B cell (primary cell): ENCODE measurements around the gene AMZ2. TPM values are rescaled to one million over a fixed set of nuclear protein-coding genes. Genes with fewer than 3 reads are reported as not detected.

Experiments used
- ATAC-seq: fragments of 200-7000 bp; cut with Tn5 transposase; one replicate; pipeline ENCODE4 v1.10.0; 2021; ENCODE audit warnings: low read depth, mild to moderate bottlenecking, moderate number of reproducible peaks, moderate library complexity
- CTCF ChIA-PET: fragments of 350-600 bp; sonication (Branson Sonifier 250); formaldehyde crosslinking; loops from one replicate; lab custom pipeline; 2021; ENCODE audit warnings: antibody characterized with exemption, inconsistent platforms; lab: Charles Lee
- POLR2A ChIA-PET: fragments of 350-600 bp; sonication (Branson Sonifier 250); formaldehyde crosslinking; loops from one replicate; lab custom pipeline; 2021; ENCODE audit warnings: antibody characterized with exemption; lab: Charles Lee
- DNase-seq: peaks from one replicate; pipeline ENCODE4 v3.0.0; 2013
- H2AFZ ChIP-seq: 2 replicates; pipeline ENCODE4 v1.6.1; 2012; ENCODE audit warnings: mild to moderate bottlenecking, low read depth, low read length; ENCODE audit not compliant: insufficient read depth, poor library complexity, severe bottlenecking
- H3K27ac ChIP-seq, 2 donors: 1 replicate in 1 of 2; 2 replicates in 1 of 2; pipeline ENCODE4 v1.5.1; 2012 to 2013; ENCODE audit warnings: low read length in 2 of 2, mild to moderate bottlenecking in 2 of 2, moderate library complexity in 1 of 2
- H3K27me3 ChIP-seq, 4 experiments: fragments of 200-600 bp in 1 of 4; sonication (generic) in 1 of 4; replicated peaks in 1 of 4; 1 replicate in 2 of 4; 2 replicates in 2 of 4; pipeline versions ENCODE4 v1.6.1 to v1.7.0; 2013 to 2016; ENCODE audit warnings: low read length in 3 of 4, mild to moderate bottlenecking in 2 of 4, mixed read lengths in 1 of 4, moderate library complexity in 1 of 4; ENCODE audit not compliant: insufficient read depth in 4 of 4, control insufficient read depth in 3 of 4; ENCODE audit errors: control extremely low read depth in 1 of 4
- H3K36me3 ChIP-seq, 2 experiments: replicated peaks in 1 of 2; 1 replicate in 1 of 2; 2 replicates in 1 of 2; pipeline versions ENCODE4 v1.6.1 to v1.7.1; 2013; ENCODE audit warnings: low read length in 1 of 2; ENCODE audit not compliant: insufficient read depth in 2 of 2, control insufficient read depth in 1 of 2; ENCODE audit errors: control extremely low read depth in 1 of 2, extremely low read depth in 1 of 2
- H3K4me1 ChIP-seq, 2 donors: fragments of 200-600 bp in 1 of 2; sonication (generic) in 1 of 2; 1 replicate in 1 of 2; 2 replicates in 1 of 2; pipeline versions ENCODE4 v1.5.1 to v1.6.1; 2013 to 2017; ENCODE audit warnings: low read length in 2 of 2; ENCODE audit not compliant: control insufficient read depth in 2 of 2, insufficient read depth in 2 of 2
- H3K4me2 ChIP-seq: replicated peaks from 2 replicates; pipeline ENCODE3; 2012; ENCODE audit warnings: mild to moderate bottlenecking, low read depth, low read length; ENCODE audit not compliant: poor library complexity, severe bottlenecking
- H3K4me3 ChIP-seq, 5 experiments: fragments of 200-600 bp in 1 of 5; sonication (generic) in 1 of 5; 1 replicate in 3 of 5; 2 replicates in 2 of 5; pipeline versions ENCODE4 v1.5.1 to v1.7.0; 2011 to 2016; ENCODE audit warnings: low read length in 4 of 5, mild to moderate bottlenecking in 4 of 5, low read depth in 2 of 5, control low read depth in 1 of 5, moderate library complexity in 1 of 5; ENCODE audit not compliant: insufficient read depth in 1 of 5; ENCODE audit errors: control extremely low read depth in 1 of 5, extremely low read depth in 1 of 5
- H3K79me2 ChIP-seq: fragments of 200-600 bp; sonication (generic); one replicate; pipeline ENCODE4 v1.6.0; 2016; ENCODE audit warnings: low read length; ENCODE audit not compliant: control insufficient read depth, insufficient read depth
- H3K9ac ChIP-seq: fragments of 200-600 bp; sonication (generic); 2 replicates; pipeline ENCODE4 v1.6.1; 2017; ENCODE audit warnings: mild to moderate bottlenecking, low read length, moderate library complexity
- H3K9me3 ChIP-seq, 3 donors: one replicate each; pipeline versions ENCODE4 v1.6.1 to v1.7.1; 2013; ENCODE audit warnings: low read length in 2 of 3; ENCODE audit not compliant: control insufficient read depth in 2 of 3, insufficient read depth in 1 of 3; ENCODE audit errors: control extremely low read depth in 1 of 3
- H4K20me1 ChIP-seq: 2 replicates; pipeline ENCODE4 v1.6.0; 2012; ENCODE audit warnings: mild to moderate bottlenecking, low read length; ENCODE audit not compliant: insufficient read depth, control insufficient read depth, poor library complexity, severe bottlenecking
- H3K27ac Mint-ChIP-seq: one replicate; pipeline ENCODE4 v1.8.0; 2021; ENCODE audit warnings: mixed read lengths
- H3K27me3 Mint-ChIP-seq: one replicate; pipeline ENCODE4 v1.8.0; 2021; ENCODE audit warnings: mixed read lengths
- H3K4me1 Mint-ChIP-seq: one replicate; pipeline ENCODE4 v1.8.0; 2021; ENCODE audit warnings: mixed read lengths
- H3K4me3 Mint-ChIP-seq: one replicate; pipeline ENCODE4 v1.8.0; 2021; ENCODE audit warnings: mixed read lengths
- H3K9me3 Mint-ChIP-seq: one replicate; pipeline ENCODE4 v1.8.0; 2022; ENCODE audit warnings: mixed read lengths; ENCODE audit not compliant: insufficient read depth
- CTCF ChIP-seq: fragments of 200-600 bp; IDR thresholded peaks from one replicate; pipeline ENCODE4 v1.8.0; 2022; ENCODE audit warnings: antibody characterized with exemption, mild to moderate bottlenecking
- EZH2 ChIP-seq: IDR thresholded peaks from 2 replicates; pipeline ENCODE4 v1.6.1; 2012; ENCODE audit warnings: borderline replicate concordance, low read depth, mild to moderate bottlenecking, moderate library complexity, low read length; ENCODE audit not compliant: insufficient read depth, poor library complexity, severe bottlenecking
- WGBS: methylation state at CpG from one replicate; pipeline ENCODE4 v1.1.5; 2013; ENCODE audit warnings: missing lambda C conversion rate; ENCODE audit not compliant: insufficient coverage; 5-methylcytosine and 5-hydroxymethylcytosine counted together
- intact Hi-C: fragments of 100-400 bp; cut with micrococcal nuclease; formaldehyde crosslinking; loops from one replicate; pipeline ENCODE4 v1.10.0; 2022
- polyA plus RNA-seq: library from polyadenylated mRNA; depleted of rRNA; stranded (reverse); fragments of >200 nt; gene quantifications from 2 replicates; pipeline ENCODE4 v1.2.3, GENCODE V29; 2012
- total RNA-seq, 2 donors: library from RNA; stranded (reverse); fragments of 120-200 nt in 1 of 2; gene quantifications; 1 replicate in 1 of 2; 2 replicates in 1 of 2; pipeline versions ENCODE4 v1.2.3 to v1.2.4, GENCODE V29; 2013 to 2022

Gene AMZ2
- total and polyA plus RNA-seq, 2 donors (not counting 1 experiment from before 2014, with no cell fraction given): 64.1 to 70.7 TPM

DNA sequence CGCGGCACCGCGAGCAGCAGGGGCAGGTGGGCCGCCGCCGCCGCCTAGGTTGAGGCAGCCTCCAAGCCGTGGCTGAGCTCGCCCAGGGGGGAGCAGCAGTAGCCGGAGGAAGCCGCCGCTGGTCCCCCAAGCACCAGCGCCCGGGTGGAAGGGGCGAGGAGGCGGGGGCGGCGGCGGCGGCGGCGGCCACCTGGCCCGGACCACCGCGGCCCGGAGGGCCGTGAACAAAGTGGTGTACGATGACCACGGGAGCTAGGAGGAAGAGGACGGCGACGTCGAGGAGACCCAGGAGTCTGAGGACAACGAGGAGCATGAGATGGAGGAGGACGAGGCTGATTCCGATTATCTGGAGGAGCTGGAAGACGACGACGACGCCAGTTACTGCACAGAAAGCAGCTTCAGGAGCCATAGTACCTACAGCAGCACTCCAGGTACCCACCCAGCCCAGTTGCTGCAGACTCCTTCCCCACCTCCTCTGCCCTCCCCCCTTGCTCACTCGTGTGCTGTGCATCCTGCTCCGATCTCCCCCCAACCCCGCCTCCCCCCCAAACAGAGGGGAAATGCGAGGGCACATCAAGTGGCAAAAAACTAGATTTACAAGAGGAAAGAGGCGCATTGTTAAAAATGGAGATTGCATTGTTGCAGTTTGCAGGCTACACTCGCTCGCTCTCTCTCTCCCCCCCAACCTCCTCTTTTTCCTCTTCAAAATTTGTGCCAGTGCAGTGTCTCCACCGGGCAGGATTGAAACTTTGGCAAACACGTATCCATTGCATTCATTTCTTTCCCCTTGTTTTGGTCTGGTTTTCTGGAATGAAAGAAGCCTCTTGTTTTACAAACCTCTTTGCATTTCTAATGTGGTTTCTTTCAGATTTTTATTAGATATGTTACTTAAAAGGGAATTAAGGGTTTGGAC, 41.8 kb upstream of the AMZ2 start:
- Histone ChIP-seq H3K79me2 (peaks cover 43% of the 10 kb centered on the region), H3K4me1 (peaks cover 19 to 29% of the 10 kb centered on the region in 2 donors), H3K27me3 (no peaks in the 10 kb centered on the region), H4K20me1 (no peaks in the 10 kb centered on the region), H3K9ac (peak overlapping the region; percentile 79), H3K4me2 (peak overlapping the region; percentile 82), H3K27ac (peak overlapping the region; percentile 88 to 92), H3K9me3 (peaks cover 0 to 7% (median 0%) of the 10 kb centered on the region in 3 donors), H2AFZ (peak overlapping the region; percentile 73), H3K4me3 (peak overlapping the region; percentile 71 to 92 (median 76)), H3K36me3 (peaks cover 4 to 21% of the 10 kb centered on the region in 2 experiments)
- DNase-seq (peak; percentile 59), ATAC-seq (peak; percentile 51)
- TF ChIP-seq CTCF (no peak), EZH2 (no peak)
- under 1% methylated on average over 39 of the region's 50 CpGs for WGBS
- peaks cover 39% of the 10 kb centered on the region for H3K4me1 Mint-ChIP-seq
- ChIA-PET POLR2A (interaction anchor here (0.7 to 2.8 kb wide), 11 partner anchors 10 to 506 kb away, joined by 3 to 33 read pairs (median 5); partner anchors contain the start of genes AMZ2, ARSG and SLC16A6), CTCF (interaction anchor here (0.6 to 7.7 kb wide), 14 partner anchors 13 to 252 kb away, joined by 3 to 153 read pairs (median 6); partner anchors contain the start of genes AMZ2 and WIPI1)
- intact Hi-C loops: loop anchor here (1.0 to 10.0 kb wide), 7 partner anchors 19 to 251 kb away; partner anchors contain the start of genes KPNA2 and WIPI1
- H3K4me3 Mint-ChIP-seq: peak overlapping the region; percentile 93
- H3K9me3 Mint-ChIP-seq: no peaks in the 10 kb centered on the region
- peak overlapping the region; percentile 92 for H3K27ac Mint-ChIP-seq
- no peaks in the 10 kb centered on the region for H3K27me3 Mint-ChIP-seq
